Measurements from ENCODE around the gene PPM1M.

The PPM1M gene

GRCh38 chr3:52216585-52217408 is 28.8 kb upstream of the PPM1M start:
- no peak for DNase-seq

- DNase-seq, result no peak
These were observed 28.2 kb upstream of the PPM1M start for GRCh38 chr3:52217409-52217805.

- no peak for DNase-seq
These were observed 27.5 kb upstream of the PPM1M start for GRCh38 chr3:52218026-52218425.

- DNase-seq, result no peak
These were observed 27.1 kb upstream of the PPM1M start for GRCh38 chr3:52218454-52218853.

GRCh38 chr3:52218937-52219650 is 26.5 kb upstream of the PPM1M start:
- DNase-seq, result no peak

- DNase-seq, result no peak
These were observed 25.1 kb upstream of the PPM1M start for GRCh38 chr3:52220380-52221026.

GRCh38 chr3:52221141-52221562 is 24.4 kb upstream of the PPM1M start:
- no peak for DNase-seq

- DNase-seq, result no peak
These were observed 23.8 kb upstream of the PPM1M start for GRCh38 chr3:52221563-52222318.

- no peak for DNase-seq
These were observed 23.0 kb upstream of the PPM1M start for GRCh38 chr3:52222319-52223221.

GRCh38 chr3:52223449-52224408 is 21.8 kb upstream of the PPM1M start:
- DNase-seq, result no peak

- no peak for DNase-seq
These were observed 19.9 kb upstream of the PPM1M start, which contains the start of gene TLR9 for GRCh38 chr3:52225452-52226228. TSS of gene TLR9 (minus strand) at chr3:52225645. CDS start at chr3:52225529, 116 bp downstream.

GRCh38 chr3:52226229-52226817 is 19.2 kb upstream of the PPM1M start:
- no peak for DNase-seq

GRCh38 chr3:52227117-52227516 is 18.4 kb upstream of the PPM1M start:
- DNase-seq, result no peak

- no peak for DNase-seq
These were observed 17.8 kb upstream of the PPM1M start for GRCh38 chr3:52227766-52228165.

GRCh38 chr3:52228266-52228665 is 17.3 kb upstream of the PPM1M start:
- DNase-seq, result no peak

- no peak for DNase-seq
These were observed 16.7 kb upstream of the PPM1M start for GRCh38 chr3:52228751-52229291.

GRCh38 chr3:52229656-52230055 is 15.9 kb upstream of the PPM1M start:
- DNase-seq, result no peak

- no peak for DNase-seq
These were observed 15.1 kb upstream of the PPM1M start for GRCh38 chr3:52230461-52230860.

GRCh38 chr3:52230889-52231499 is 14.6 kb upstream of the PPM1M start:
- DNase-seq, result no peak

All from NCI-H1436 treated with DMSO at 0.1 percent for 48 hours (cell line).